ENCODE measurements around the gene MEGF9. TPM values are rescaled to one million over a fixed set of nuclear protein-coding genes. Genes with fewer than 3 reads are reported as not detected.

Gene MEGF9
- total RNA-seq, 3 donors from 2014 or later (not counting 1 experiment from before 2014, with no cell fraction given) = 17.5 to 25.9 (median 22.3) TPM

DNA sequence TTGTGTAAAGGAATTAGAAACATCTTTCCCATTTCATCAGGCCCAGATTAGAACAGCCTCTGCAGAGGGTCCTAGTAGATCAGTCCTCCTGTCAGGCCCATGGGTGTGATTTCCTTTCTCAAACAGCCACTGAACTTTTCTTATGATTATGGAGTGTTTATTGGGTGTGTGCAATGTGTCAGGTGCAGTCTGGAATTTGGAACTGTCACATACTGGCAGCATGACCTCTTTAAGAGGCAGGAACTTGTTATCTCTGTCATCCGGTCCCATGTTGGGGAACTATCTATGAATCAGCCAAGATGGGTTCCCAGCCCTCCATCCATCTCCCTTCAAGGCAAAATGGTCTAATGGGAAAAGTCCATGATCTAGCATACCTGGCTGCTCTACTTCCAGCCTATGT lies 11.6 kb upstream of the MEGF9 start:
- DNase-seq (no peak), ATAC-seq (no peak)
- H3K9me3 ChIP-seq (ENCODE audit: control insufficient read depth, insufficient read depth, low read length) = no peaks in the 10 kb centered on the region
- TF ChIP-seq, protein P1, sequence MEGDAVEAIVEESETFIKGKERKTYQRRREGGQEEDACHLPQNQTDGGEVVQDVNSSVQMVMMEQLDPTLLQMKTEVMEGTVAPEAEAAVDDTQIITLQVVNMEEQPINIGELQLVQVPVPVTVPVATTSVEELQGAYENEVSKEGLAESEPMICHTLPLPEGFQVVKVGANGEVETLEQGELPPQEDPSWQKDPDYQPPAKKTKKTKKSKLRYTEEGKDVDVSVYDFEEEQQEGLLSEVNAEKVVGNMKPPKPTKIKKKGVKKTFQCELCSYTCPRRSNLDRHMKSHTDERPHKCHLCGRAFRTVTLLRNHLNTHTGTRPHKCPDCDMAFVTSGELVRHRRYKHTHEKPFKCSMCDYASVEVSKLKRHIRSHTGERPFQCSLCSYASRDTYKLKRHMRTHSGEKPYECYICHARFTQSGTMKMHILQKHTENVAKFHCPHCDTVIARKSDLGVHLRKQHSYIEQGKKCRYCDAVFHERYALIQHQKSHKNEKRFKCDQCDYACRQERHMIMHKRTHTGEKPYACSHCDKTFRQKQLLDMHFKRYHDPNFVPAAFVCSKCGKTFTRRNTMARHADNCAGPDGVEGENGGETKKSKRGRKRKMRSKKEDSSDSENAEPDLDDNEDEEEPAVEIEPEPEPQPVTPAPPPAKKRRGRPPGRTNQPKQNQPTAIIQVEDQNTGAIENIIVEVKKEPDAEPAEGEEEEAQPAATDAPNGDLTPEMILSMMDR (IDR thresholded peaks at IDR 0.05) = no peak
- no peaks in the 10 kb centered on the region for H3K4me1 Mint-ChIP-seq
- H3K36me3 ChIP-seq (ENCODE audit: control insufficient read depth, insufficient read depth, low read length) = no peaks in the 10 kb centered on the region
- intact Hi-C loops (cut with micrococcal nuclease) = no loop called here
- no peaks in the 10 kb centered on the region for H3K36me3 Mint-ChIP-seq
- H3K9me3 Mint-ChIP-seq = no peaks in the 10 kb centered on the region
- H3K4me3 ChIP-seq (ENCODE audit: low read length) = no peak overlapping the region
- H3K27ac ChIP-seq (ENCODE audit: low read length) = no peak overlapping the region
- no peaks in the 10 kb centered on the region for H3K4me1 ChIP-seq (ENCODE audit: control insufficient read depth, insufficient read depth, low read length)
- H3K27ac Mint-ChIP-seq = no peak overlapping the region
- WGBS (ENCODE audit: insufficient coverage) = 100% methylated on average over 1 of the region's 1 CpG
- no peaks in the 10 kb centered on the region for H3K27me3 Mint-ChIP-seq (ENCODE audit: low read depth in 2 of 2)
- no peaks in the 10 kb centered on the region for H3K27me3 ChIP-seq (ENCODE audit: control insufficient read depth, insufficient read depth, low read length)
- no peak overlapping the region for H3K4me3 Mint-ChIP-seq

DNA sequence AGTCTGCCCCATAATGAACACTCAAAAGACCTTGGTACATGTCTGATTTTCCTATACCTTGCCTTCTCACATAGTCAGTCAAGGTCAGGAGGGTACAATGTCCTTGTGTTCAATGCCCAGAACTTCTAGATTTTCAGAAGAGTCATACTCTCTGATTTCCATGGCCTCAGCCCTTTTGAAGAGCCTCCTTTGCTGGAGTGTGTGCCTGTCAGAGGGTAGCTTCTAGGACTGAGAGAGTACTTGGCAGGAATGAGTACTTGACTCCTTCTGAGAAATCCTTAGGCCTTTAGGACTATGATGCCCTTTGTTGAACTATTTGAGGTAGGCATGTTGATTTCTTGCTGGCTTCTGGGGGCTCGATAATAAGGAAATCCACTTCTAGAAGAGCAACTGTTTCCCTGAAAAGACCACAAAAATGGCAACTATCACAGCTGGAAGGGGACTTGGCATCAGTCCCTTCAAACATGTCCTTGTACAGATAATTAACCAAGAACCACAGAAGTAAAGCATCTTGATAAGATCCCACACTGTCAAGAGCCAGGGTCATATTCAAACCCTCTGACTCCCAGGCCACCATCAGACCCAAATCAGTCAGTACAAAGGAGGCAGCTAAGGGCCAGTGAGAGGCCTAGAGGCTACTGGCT lies 10.6 kb upstream of the MEGF9 start:
- Histone ChIP-seq H3K27me3 (ENCODE audit: control insufficient read depth, insufficient read depth, low read length) (no peaks in the 10 kb centered on the region), H3K9me3 (ENCODE audit: control insufficient read depth, insufficient read depth, low read length) (no peaks in the 10 kb centered on the region), H3K4me3 (ENCODE audit: low read length) (no peak overlapping the region), H3K27ac (ENCODE audit: low read length) (no peak overlapping the region), H3K4me1 (ENCODE audit: control insufficient read depth, insufficient read depth, low read length) (no peaks in the 10 kb centered on the region), H3K36me3 (ENCODE audit: control insufficient read depth, insufficient read depth, low read length) (no peaks in the 10 kb centered on the region)
- ATAC-seq = no peak
- no peak for DNase-seq
- intact Hi-C loops (cut with micrococcal nuclease) = no loop called here
- 71% methylated on average over 1 of the region's 1 CpG for WGBS (ENCODE audit: insufficient coverage)
- H3K4me3 Mint-ChIP-seq = no peak overlapping the region
- H3K9me3 Mint-ChIP-seq = no peaks in the 10 kb centered on the region
- TF ChIP-seq, protein P1 (IDR thresholded peaks at IDR 0.05) = no peak
- H3K27ac Mint-ChIP-seq = no peak overlapping the region
- H3K36me3 Mint-ChIP-seq = no peaks in the 10 kb centered on the region
- H3K27me3 Mint-ChIP-seq (ENCODE audit: low read depth in 2 of 2) = no peaks in the 10 kb centered on the region
- H3K4me1 Mint-ChIP-seq = no peaks in the 10 kb centered on the region

DNA sequence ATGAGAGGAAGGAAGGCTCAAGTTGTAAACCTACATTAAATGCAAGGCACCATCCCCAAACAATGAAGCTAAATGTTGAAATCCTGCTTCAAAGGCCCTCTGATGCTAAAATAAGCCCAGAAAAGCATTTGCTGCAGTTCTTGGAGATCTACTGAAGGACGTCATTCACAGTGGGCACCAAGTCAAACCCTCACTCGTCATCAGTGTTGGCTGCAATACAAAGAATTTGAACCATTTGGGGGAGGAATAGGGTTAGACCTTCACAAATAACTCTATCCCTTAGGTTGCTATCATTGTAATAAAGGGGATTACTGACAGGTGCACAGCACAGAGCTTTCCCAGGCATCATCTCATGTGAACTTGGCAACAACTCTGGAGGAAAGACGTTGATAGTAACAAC lies 9.3 kb upstream of the MEGF9 start:
- DNase-seq = no peak
- no peaks in the 10 kb centered on the region for H3K4me1 Mint-ChIP-seq
- TF ChIP-seq, protein P1 (IDR thresholded peaks at IDR 0.05) = no peak
- H3K4me3 Mint-ChIP-seq = no peak overlapping the region
- Histone ChIP-seq H3K4me3 (ENCODE audit: low read length) (no peak overlapping the region), H3K36me3 (ENCODE audit: control insufficient read depth, insufficient read depth, low read length) (no peaks in the 10 kb centered on the region), H3K27ac (ENCODE audit: low read length) (no peak overlapping the region), H3K27me3 (ENCODE audit: control insufficient read depth, insufficient read depth, low read length) (no peaks in the 10 kb centered on the region), H3K4me1 (ENCODE audit: control insufficient read depth, insufficient read depth, low read length) (no peaks in the 10 kb centered on the region), H3K9me3 (ENCODE audit: control insufficient read depth, insufficient read depth, low read length) (no peaks in the 10 kb centered on the region)
- no peak overlapping the region for H3K27ac Mint-ChIP-seq
- 97% methylated on average over 3 of the region's 3 CpGs for WGBS (ENCODE audit: insufficient coverage)
- no peaks in the 10 kb centered on the region for H3K36me3 Mint-ChIP-seq
- no peaks in the 10 kb centered on the region for H3K27me3 Mint-ChIP-seq (ENCODE audit: low read depth in 2 of 2)
- no peaks in the 10 kb centered on the region for H3K9me3 Mint-ChIP-seq
- intact Hi-C loops (cut with micrococcal nuclease) = no loop called here
- no peak for ATAC-seq

DNA sequence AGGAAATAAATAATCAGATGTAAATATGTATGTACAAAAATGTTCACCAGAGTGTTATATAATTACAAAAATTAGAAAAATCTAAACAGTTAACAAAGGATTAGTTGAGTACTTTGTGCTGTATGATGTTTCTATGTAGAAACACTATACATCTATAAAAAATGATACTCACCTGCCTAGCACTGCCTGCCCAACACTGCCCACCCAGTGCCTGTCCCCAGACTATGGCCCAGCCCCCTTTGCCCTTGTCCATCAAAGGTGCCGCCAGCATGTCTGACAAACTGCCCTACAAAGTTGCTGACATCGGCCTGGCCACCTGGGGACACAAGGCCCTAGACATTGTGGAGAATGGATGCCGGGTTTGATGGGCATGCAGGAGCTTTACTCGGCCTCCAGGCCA lies 6.1 kb upstream of the MEGF9 start:
- DNase-seq (no peak), ATAC-seq (no peak)
- intact Hi-C loops (cut with micrococcal nuclease) = no loop called here
- H3K4me3 ChIP-seq (ENCODE audit: low read length) = no peak overlapping the region
- H3K4me1 ChIP-seq (ENCODE audit: control insufficient read depth, insufficient read depth, low read length) = peaks cover under 1% of the 10 kb centered on the region
- 97% methylated on average over 4 of the region's 4 CpGs for WGBS (ENCODE audit: insufficient coverage)
- no peaks in the 10 kb centered on the region for H3K27me3 ChIP-seq (ENCODE audit: control insufficient read depth, insufficient read depth, low read length)
- Mint-ChIP-seq H3K27ac (no peak overlapping the region), H3K4me1 (no peaks in the 10 kb centered on the region), H3K27me3 (ENCODE audit: low read depth in 2 of 2) (no peaks in the 10 kb centered on the region), H3K4me3 (no peak overlapping the region), H3K36me3 (no peaks in the 10 kb centered on the region), H3K9me3 (no peaks in the 10 kb centered on the region)
- TF ChIP-seq, protein P1 (IDR thresholded peaks at IDR 0.05) = no peak
- no peaks in the 10 kb centered on the region for H3K36me3 ChIP-seq (ENCODE audit: control insufficient read depth, insufficient read depth, low read length)
- H3K9me3 ChIP-seq (ENCODE audit: control insufficient read depth, insufficient read depth, low read length) = no peaks in the 10 kb centered on the region
- H3K27ac ChIP-seq (ENCODE audit: low read length) = no peak overlapping the region

Measured in natural killer cell (primary cell).